NCI-H146 treated with DMSO at 0.1 percent for 48 hours (cell line): ENCODE measurements around the gene LIPF.

Experiments used
- DNase-seq: peaks from one replicate; lab custom pipeline; 2025; ENCODE audit not compliant: unreplicated experiment; lab: John Stamatoyannopoulos, UW

Gene LIPF

GRCh38 chr10:88672041-88672440, 7.8 kb downstream of the LIPF start:
- DNase-seq = no peak

GRCh38 chr10:88676283-88677060, 12.2 kb downstream of the LIPF start:
- no peak for DNase-seq

GRCh38 chr10:88680958-88681357, 16.7 kb downstream of the LIPF start:
- no peak for DNase-seq

GRCh38 chr10:88682491-88682890, 18.2 kb downstream of the LIPF start:
- DNase-seq = no peak

- peak; percentile 25 for DNase-seq
These were observed 23.7 kb downstream of the LIPF start for GRCh38 chr10:88687853-88688467.

GRCh38 chr10:88689366-88689765, 25.1 kb downstream of the LIPF start:
- DNase-seq = no peak

GRCh38 chr10:88693392-88694020, 29.3 kb downstream of the LIPF start:
- DNase-seq = no peak

GRCh38 chr10:88702848-88703597, 38.8 kb downstream of the LIPF start:
- DNase-seq = peak; percentile 95

- no peak for DNase-seq
These were observed 41.7 kb downstream of the LIPF start, which contains the start of gene LIPK for GRCh38 chr10:88705958-88706357. Gene LIPK, plus strand, starts transcription at chr10:88706249. Its CDS starts 18,295 bp downstream, at chr10:88724544.

GRCh38 chr10:88707429-88708155, 43.4 kb downstream of the LIPF start:
- DNase-seq = no peak

- DNase-seq = peak; percentile 35
These were observed 45.1 kb downstream of the LIPF start for GRCh38 chr10:88709361-88709760.

- DNase-seq = no peak
These were observed 51.3 kb downstream of the LIPF start for GRCh38 chr10:88715517-88715916.

GRCh38 chr10:88721392-88721791, 57.1 kb downstream of the LIPF start:
- no peak for DNase-seq

GRCh38 chr10:88725798-88726197, 61.6 kb downstream of the LIPF start:
- peak; percentile 5 for DNase-seq

GRCh38 chr10:88728107-88728763, 64.0 kb downstream of the LIPF start:
- no peak for DNase-seq
